GF-D8 (cell line): Measurements from ENCODE around the gene HNRNPU.
A peak's percentile ranks its signal among the peaks of the same experiment; 100 is the strongest.

Source experiments
- DNase-seq: peaks from one replicate; lab custom pipeline; 2025; lab: John Stamatoyannopoulos, UW

Gene HNRNPU

GRCh38 chr1:244862699-244863490 lies 1.4 kb downstream of the HNRNPU start:
- DNase-seq, result peak; percentile 76

- DNase-seq, result peak; percentile 18
Observed at GRCh38 chr1:244862354-244862698, 2.0 kb downstream of the HNRNPU start.

GRCh38 chr1:244861683-244862082 lies 2.7 kb downstream of the HNRNPU start:
- DNase-seq, result no peak

- DNase-seq, result no peak
Observed at GRCh38 chr1:244860914-244861610, 3.3 kb downstream of the HNRNPU start.

- DNase-seq, result no peak
Observed at GRCh38 chr1:244860078-244860477, 4.3 kb downstream of the HNRNPU start.

- DNase-seq, result no peak
Observed at GRCh38 chr1:244858357-244858756, 6.0 kb downstream of the HNRNPU start.

GRCh38 chr1:244857761-244858160 lies 6.6 kb downstream of the HNRNPU start:
- DNase-seq, result no peak

GRCh38 chr1:244854865-244855578 lies 9.3 kb downstream of the HNRNPU start:
- no peak for DNase-seq

- no peak for DNase-seq
Observed at GRCh38 chr1:244854166-244854565, 10.2 kb downstream of the HNRNPU start.

GRCh38 chr1:244852694-244853093 lies 11.6 kb downstream of the HNRNPU start:
- no peak for DNase-seq

GRCh38 chr1:244851546-244852231 lies 12.7 kb downstream of the HNRNPU start:
- DNase-seq, result no peak

GRCh38 chr1:244850896-244851295 lies 13.4 kb downstream of the HNRNPU start:
- no peak for DNase-seq

GRCh38 chr1:244850099-244850852 lies 14.1 kb downstream of the HNRNPU start:
- DNase-seq, result no peak

GRCh38 chr1:244849189-244849866 lies 15.0 kb downstream of the HNRNPU start:
- DNase-seq, result no peak

GRCh38 chr1:244846653-244847052 lies 17.7 kb downstream of the HNRNPU start:
- DNase-seq, result no peak

GRCh38 chr1:244844155-244845121 lies 19.9 kb downstream of the HNRNPU start:
- DNase-seq, result no peak

- DNase-seq, result no peak
Observed at GRCh38 chr1:244843148-244843978, 21.0 kb downstream of the HNRNPU start.

GRCh38 chr1:244841273-244841927 lies 22.9 kb downstream of the HNRNPU start:
- DNase-seq, result no peak
